Astrocyte (in vitro differentiated cells and primary cell): Measurements from ENCODE around the gene MORC2.

ENCODE experiments used
- CTCF ChIP-seq: IDR thresholded peaks from 2 replicates; pipeline ENCODE4 v1.5.1; 2011; ENCODE audit warnings: low read depth, mild to moderate bottlenecking, inconsistent platforms, low read length, moderate library complexity; ENCODE audit not compliant: insufficient read depth
- EZH2 ChIP-seq: IDR thresholded peaks from 2 replicates; pipeline ENCODE4 v1.6.1; 2012; ENCODE audit warnings: mild to moderate bottlenecking, low read length, inconsistent platforms; ENCODE audit not compliant: insufficient read depth

GRCh38 chr22:30984317-30984716 is 15.7 kb upstream of the MORC2 start:
- TF ChIP-seq CTCF (no peak), EZH2 (no peak)
